Uterus (tissue), 4 donors: ENCODE results near the gene TSC2. TPM values are rescaled to one million over a fixed set of nuclear protein-coding genes. Genes with fewer than 3 reads are reported as not detected.
"Not testable (repeated sequence)": the region's sequence is repeated elsewhere in the genome, so short reads cannot be mapped to it uniquely, and the experiment has no call there.

ENCODE experiments used
- DNase-seq, 2 donors: peaks; one replicate each; pipeline ENCODE4 v3.0.0-alpha.2; 2019 to 2020
- H3K27ac ChIP-seq, 2 donors: fragments of 200-600 bp; sonication (generic); 1 replicate in 1 of 2; 2 replicates in 1 of 2; pipeline ENCODE4 v1.5.1; 2016 to 2018
- H3K27me3 ChIP-seq, 2 donors: fragments of 200-600 bp; sonication (generic); one replicate each; pipeline ENCODE4 v1.5.1; 2018 to 2019; ENCODE audit warnings: control low read depth in 1 of 2
- H3K36me3 ChIP-seq, 2 donors: fragments of 200-600 bp; sonication (generic); one replicate each; pipeline ENCODE4 v1.5.1; 2019; ENCODE audit warnings: control low read depth in 1 of 2
- H3K4me1 ChIP-seq, 2 donors: fragments of 200-600 bp; sonication (generic); one replicate each; pipeline ENCODE4 v1.5.1; 2018 to 2019; ENCODE audit warnings: control low read depth in 1 of 2
- H3K4me3 ChIP-seq, 2 donors: fragments of 200-600 bp; sonication (generic); 1 replicate in 1 of 2; 2 replicates in 1 of 2; pipeline ENCODE4 v1.5.1; 2018 to 2019; ENCODE audit warnings: mild to moderate bottlenecking in 1 of 2
- H3K9me3 ChIP-seq, 2 donors: fragments of 200-600 bp; sonication (generic); one replicate each; pipeline ENCODE4 v1.5.1; 2019; ENCODE audit warnings: control low read depth in 1 of 2
- POLR2A ChIP-seq, 2 donors: fragments of 450-650 bp; IDR thresholded peaks; one replicate each; pipeline ENCODE4 v1.6.1; 2016; ENCODE audit warnings: antibody characterized with exemption in 2 of 2, mild to moderate bottlenecking in 1 of 2, moderate library complexity in 1 of 2
- intact Hi-C: fragments of 100-400 bp; cut with DNase I; formaldehyde crosslinking; loops from one replicate; pipeline ENCODE4 v1.15.1; 2023; ENCODE audit warnings: low total_unique reads
- total RNA-seq, 4 donors: library from RNA; depleted of rRNA in 3 of 4; stranded (reverse); fragments of >200 nt in 3 of 4; gene quantifications; one replicate each; pipeline versions ENCODE4 v1.1.0 to v1.2.4, GENCODE V29; 2014 to 2023
- donor health status: DM: yes; HTN: yes; CAD: no.

The TSC2 gene
- total RNA-seq, 4 donors from 2014 or later: 53.8 to 347 (median 131) TPM

DNA sequence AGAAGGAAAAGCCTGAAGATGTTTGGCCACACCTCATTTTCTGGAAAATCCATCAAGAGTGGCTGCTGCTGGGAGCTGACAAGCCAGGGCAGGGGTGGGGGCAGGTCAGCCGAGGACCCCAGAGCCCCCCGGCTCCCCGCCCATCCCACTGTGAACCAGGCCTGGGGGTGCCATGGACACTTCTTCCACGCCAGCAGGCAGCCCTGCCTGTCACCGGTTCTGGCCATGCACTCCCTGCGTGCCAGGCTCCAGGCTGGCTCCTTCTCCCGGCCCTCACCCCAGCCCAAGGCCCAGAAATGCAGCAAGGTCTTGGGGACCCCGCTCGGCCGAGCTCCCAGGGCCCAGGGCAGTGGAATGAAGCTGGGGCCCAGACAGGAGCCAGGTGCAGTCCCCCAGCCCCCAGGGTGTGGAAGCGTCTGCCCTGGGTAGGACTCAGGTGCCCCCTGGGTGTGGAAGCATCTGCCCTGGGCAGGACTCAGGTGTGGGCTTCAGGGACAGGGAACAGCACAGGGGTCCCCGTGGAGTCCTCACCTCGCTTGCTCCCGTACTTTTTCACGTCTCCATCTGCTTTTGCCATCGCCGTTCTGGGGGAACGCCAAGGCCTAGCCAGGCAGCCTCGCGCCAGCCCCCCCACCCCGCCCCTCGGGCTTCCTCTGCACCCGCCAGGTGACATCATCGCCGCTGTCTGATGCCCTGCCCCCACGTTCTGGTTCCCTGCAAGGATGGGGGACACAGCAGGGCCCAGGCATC is 75.3 kb downstream of the TSC2 start:
- Histone ChIP-seq H3K27ac (peak overlapping the region; percentile 98), H3K4me1 (peaks cover 0 to 42% of the 10 kb centered on the region in 2 donors)
- H3K4me3 ChIP-seq, intact Hi-C loops, H3K27me3 ChIP-seq, H3K36me3 ChIP-seq, H3K9me3 ChIP-seq: not testable (repeated sequence)
- TF ChIP-seq POLR2A (IDR thresholded peaks at IDR 0.05): peak in 1 of 2 donors; percentile 16
- DNase-seq: peak; percentile 61 to 67

DNA sequence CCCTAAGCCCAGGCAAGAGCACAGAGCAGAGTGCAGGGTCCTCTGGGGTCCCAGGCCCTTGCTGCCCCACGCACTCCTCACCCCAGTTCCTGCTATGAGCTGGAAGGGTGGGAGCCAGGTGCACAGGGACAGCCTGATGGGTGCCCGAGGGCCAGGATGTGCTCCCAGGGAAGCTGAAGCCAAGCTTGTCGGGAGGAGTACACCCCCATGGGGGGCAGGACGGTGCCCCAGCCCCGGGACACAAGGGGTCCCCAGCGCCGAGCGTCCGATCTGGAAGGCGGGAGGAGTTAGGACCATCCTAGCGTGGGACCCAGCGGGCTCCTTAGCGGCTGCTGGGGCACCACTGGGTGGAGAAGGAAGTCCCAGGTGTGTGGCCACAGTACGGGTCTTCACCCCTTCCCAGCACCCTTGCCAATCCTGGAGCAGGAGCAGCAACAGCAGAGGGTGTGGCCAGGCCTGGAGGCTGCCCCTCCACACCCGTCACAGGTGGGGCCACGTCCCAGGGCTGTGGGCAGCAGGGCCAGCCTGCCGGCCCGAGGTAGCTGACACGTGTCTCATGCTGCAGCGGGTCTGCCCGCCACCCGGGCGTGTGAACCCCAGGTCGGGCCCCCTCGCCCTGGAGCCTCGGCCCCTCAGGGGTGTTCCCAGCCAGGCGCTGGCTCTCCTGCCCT is 76.1 kb downstream of the TSC2 start:
- Histone ChIP-seq H3K4me3 (peak overlapping the region; percentile 34 to 41), H3K4me1 (peaks cover 0 to 42% of the 10 kb centered on the region in 2 donors), H3K27ac (peak overlapping the region; percentile 98)
- H3K9me3 ChIP-seq, intact Hi-C loops, H3K36me3 ChIP-seq, H3K27me3 ChIP-seq: not testable (repeated sequence)
- DNase-seq: peak in 1 of 2 donors; percentile 40

DNA sequence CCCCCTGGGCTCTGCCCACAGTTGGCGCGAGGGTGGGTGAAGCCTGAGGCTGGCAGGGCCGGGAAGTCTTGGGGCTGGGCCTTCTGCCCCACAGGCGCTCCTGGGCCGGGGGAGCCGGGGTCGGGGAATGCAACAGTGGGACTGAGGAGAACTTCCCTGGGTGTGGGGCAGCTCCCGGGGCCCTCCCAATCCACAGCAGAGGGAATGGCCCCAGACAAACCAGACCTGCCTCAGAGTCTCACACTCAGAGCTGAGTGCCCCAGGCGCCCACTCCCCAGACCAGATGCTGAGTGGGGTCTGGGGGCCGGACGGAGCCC is 76.5 kb downstream of the TSC2 start:
- H3K4me3 ChIP-seq: peak overlapping the region; percentile 34 to 41
- intact Hi-C loops: not testable (repeated sequence)

DNA sequence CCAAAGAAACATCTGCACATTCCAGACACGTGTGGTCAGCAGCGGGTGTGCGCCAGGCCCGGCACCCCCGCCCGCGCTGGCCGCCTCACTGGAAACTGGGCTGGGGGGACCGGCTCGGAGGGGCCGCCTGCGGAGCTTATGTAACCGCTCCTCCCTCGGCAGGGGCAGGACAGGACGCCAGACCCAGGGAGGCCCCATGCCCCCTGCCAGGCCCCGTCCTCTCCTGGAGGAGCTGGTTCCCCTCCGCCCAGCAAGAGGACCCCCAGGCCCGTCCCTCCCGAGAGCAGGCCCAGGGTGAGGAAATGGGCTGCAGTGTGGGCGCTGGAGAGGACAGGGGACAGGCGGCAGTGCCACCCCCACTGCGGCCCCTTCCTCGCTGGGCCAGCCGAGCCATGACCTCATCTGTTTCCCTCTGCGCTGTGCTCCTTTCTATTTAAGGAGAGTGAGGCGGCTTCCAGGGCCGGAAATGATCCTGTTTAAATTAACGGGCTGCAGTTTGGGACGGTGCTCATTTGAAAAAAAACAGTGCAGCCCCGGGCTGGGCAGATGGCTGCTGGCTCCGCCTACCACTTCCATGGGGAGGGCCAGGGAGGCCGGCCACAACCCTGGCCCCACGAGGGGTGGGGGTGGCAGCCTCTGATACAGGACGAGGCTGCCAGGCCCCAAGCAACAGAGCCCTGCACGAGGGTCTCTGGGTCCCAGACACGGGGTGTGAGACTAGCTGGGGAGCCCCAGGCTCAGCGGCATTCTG is 77.1 kb downstream of the TSC2 start:
- TF ChIP-seq POLR2A (IDR thresholded peaks at IDR 0.05): peak; percentile 66 to 71
- Histone ChIP-seq H3K4me1 (peaks cover 0 to 42% of the 10 kb centered on the region in 2 donors), H3K4me3 (peak overlapping the region; percentile 34 to 41), H3K27ac (peak overlapping the region; percentile 98)
- peak; percentile 87 to 91 for DNase-seq
- intact Hi-C loops, H3K27me3 ChIP-seq, H3K9me3 ChIP-seq, H3K36me3 ChIP-seq: not testable (repeated sequence)

More for the DNA sequence above, 76.5 kb downstream of the TSC2 start:
- DNase-seq, H3K27me3 ChIP-seq, H3K9me3 ChIP-seq, H3K36me3 ChIP-seq: not testable (repeated sequence)
- Histone ChIP-seq H3K27ac (peak overlapping the region; percentile 98), H3K4me1 (peaks cover 0 to 42% of the 10 kb centered on the region in 2 donors)

DNA sequence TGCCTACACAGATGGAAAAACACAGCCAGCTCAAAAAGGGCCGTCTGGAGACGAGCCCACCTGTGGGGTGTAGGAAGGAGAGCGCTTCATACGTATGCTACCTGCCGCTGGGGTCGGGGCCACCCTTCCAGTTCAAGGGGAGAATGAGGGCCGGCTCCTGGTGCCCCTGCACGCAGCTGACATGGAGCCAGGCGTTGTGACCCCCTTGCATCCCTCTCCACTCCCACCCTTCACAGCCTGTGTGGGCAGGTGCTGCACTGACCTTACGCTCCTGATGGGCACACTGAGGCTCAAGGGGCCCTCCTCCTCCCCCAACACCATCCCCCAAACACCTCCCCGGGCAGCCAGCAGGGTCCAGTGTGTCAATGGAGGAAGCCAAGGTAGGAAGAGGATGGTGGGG is 77.8 kb downstream of the TSC2 start:
- peaks cover 0 to 49% of the 10 kb centered on the region in 2 donors for H3K4me1 ChIP-seq
- peak overlapping the region; percentile 34 to 41 for H3K4me3 ChIP-seq
- H3K36me3 ChIP-seq, intact Hi-C loops, H3K27me3 ChIP-seq, H3K9me3 ChIP-seq: not testable (repeated sequence)
- peak overlapping the region; percentile 98 for H3K27ac ChIP-seq
- DNase-seq: peak in 1 of 2 donors; percentile 46

DNA sequence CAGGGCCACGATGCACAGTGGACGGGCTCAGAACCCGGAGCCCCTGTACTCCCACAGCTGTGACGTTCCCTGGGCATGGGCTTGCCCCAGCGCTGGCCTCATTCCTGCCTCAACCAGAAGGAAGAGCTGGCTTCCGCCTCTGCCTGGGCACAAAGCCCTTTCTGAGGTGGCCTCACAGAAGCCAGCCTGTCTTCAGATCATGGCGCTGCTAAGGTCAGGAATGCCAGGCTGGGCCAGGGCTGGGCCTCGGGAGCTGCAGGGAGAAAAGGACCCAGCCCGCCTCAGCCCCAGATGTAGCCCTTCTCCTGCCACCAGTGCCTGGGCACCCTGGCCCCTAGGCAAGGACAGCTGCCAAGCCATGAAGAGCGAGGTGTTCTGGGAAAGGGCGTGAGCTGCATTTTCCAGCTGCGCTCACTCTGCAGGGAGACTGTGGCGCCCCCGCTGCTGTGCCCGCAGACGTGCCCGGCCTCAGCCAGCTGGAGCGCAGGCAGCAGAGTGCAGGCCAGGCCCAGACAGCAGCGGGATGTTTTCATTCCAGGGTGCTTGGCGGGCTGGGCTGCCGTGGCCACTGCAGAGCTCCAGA is 78.5 kb downstream of the TSC2 start:
- Histone ChIP-seq H3K27ac (peak overlapping the region; percentile 98), H3K4me1 (peaks cover 0 to 50% of the 10 kb centered on the region in 2 donors)
- intact Hi-C loops, H3K27me3 ChIP-seq, H3K4me3 ChIP-seq, H3K36me3 ChIP-seq, H3K9me3 ChIP-seq: not testable (repeated sequence)
- DNase-seq: peak in 1 of 2 donors; percentile 50

DNA sequence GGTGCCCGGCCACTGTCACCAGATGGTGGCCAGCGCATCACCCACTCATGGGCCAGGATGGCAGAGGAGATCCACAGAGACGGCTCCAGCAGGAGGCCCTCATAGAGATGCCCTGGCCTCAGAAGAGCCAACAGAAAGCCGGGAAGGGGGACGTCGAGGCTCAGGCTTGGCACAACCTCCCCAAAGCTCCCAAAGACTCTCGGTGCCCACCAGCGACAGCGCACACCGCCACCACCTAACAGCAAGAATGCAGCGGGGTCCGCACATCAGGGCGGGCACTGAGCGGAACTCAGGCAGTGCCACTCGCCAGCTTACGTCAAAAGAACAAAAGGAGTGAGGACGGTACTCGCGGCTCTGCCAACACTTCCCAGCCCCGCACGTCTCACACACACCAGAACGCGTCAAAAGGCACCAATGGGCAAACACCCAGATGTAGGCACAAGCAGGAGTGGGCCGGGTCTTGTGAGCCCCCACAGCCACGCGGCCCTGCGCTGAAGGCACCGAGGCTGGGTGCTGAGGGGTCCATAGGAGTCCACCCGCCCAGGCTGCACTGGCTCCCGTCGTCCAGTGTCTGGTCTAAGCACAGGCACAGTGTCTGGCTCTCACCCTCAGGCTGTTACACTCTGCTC is 79.3 kb downstream of the TSC2 start:
- intact Hi-C loops, H3K27me3 ChIP-seq, H3K36me3 ChIP-seq, H3K9me3 ChIP-seq: not testable (repeated sequence)
- Histone ChIP-seq H3K27ac (peak overlapping the region; percentile 98), H3K4me1 (peaks cover 0 to 50% of the 10 kb centered on the region in 2 donors), H3K4me3 (peak overlapping the region in 1 of 2 donors; percentile 1)
- peak; percentile 56 to 59 for DNase-seq

DNA sequence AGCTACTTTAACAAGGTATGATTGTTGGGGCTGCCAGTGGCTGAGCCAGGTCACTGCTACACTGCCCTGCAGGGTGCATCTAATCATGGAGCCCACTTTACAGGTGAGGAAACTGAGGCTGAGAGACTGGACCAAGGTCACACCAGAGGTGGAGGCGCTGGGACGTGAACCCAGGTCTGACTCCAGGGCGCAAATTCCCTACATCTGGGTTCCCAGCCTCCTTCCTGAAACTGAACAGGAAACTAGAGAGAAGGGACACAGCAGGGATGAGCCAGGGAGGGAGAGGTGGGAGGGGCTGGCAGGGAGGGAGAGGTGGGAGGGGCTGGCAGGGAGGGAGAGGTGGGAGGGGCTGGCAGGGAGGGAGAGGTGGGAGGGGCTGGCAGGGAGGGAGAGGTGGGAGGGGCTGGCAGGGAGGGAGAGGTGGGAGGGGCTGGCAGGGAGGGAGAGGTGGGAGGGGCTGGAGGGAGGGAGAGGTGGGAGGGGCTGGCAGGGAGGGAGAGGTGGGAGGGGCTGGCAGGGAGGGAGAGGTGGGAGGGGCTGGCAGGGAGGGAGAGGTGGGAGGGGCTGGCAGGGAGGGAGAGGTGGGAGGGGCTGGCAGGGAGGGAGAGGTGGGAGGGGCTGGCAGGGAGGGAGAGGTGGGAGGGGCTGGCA is 80.0 kb downstream of the TSC2 start:
- H3K4me3 ChIP-seq: peak overlapping the region in 1 of 2 donors; percentile 1
- H3K4me1 ChIP-seq: peaks cover 0 to 44% of the 10 kb centered on the region in 2 donors
- H3K9me3 ChIP-seq, H3K27me3 ChIP-seq, H3K36me3 ChIP-seq, intact Hi-C loops: not testable (repeated sequence)
- H3K27ac ChIP-seq: peak overlapping the region; percentile 98
- DNase-seq: peak; percentile 68 to 73

DNA sequence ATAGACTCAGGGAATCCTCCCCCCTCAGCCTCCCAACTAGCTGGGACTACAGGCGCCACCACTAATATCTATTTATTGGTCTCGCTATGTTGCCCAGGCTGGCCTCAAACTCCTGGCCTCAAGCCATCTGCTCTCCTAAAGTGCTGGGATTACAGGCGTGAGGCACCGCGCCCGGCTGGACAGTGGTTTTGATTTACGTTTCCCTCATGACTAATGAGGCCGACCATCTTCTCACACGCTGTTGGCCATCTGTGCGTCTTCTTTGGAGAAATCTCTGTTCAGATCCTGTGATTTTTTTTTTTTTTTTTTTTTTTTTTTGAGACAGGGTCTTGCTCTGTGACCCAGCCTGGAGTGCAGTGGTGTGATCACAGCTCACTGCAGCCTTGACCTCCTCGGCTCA is 81.5 kb downstream of the TSC2 start:
- H3K27ac ChIP-seq: peak overlapping the region; percentile 60 to 80

DNA sequence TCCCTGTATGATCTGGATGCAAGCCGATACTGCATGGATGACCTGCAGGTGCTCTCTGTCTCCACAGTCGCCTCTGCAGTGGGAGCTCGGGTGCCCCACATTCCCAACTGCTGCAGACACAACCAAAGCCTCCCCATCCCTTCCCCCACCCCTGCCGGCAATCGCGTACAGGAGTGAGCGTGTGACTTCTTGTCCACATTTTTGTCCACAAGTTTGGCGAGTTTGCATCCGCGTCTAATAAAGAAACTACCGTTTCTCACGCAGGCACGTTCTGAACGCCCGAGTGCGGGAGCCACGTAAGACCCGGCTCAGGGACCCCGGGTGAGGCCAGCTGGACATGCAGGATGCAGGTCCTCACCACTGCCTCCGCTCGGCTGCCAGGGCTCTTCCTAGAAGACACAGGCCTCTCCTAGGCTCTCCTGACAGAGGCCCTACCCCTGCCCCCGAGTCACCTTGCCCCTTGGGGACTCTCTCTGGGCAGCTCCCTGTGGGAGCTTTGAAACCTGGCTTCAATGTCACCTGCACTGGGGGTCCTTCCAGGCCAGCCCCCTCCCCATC is 82.2 kb downstream of the TSC2 start:
- H3K27me3 ChIP-seq, DNase-seq, intact Hi-C loops, H3K36me3 ChIP-seq, H3K9me3 ChIP-seq: not testable (repeated sequence)
- Histone ChIP-seq H3K4me1 (peaks cover 0 to 31% of the 10 kb centered on the region in 2 donors), H3K27ac (peak overlapping the region; percentile 60 to 70), H3K4me3 (peak overlapping the region in 1 of 2 donors; percentile 16)

More for the DNA sequence above, 81.5 kb downstream of the TSC2 start:
- peaks cover 0 to 33% of the 10 kb centered on the region in 2 donors for H3K4me1 ChIP-seq
- DNase-seq: peak; percentile 73 to 78
- H3K36me3 ChIP-seq, H3K4me3 ChIP-seq, intact Hi-C loops, H3K9me3 ChIP-seq, H3K27me3 ChIP-seq: not testable (repeated sequence)

DNA sequence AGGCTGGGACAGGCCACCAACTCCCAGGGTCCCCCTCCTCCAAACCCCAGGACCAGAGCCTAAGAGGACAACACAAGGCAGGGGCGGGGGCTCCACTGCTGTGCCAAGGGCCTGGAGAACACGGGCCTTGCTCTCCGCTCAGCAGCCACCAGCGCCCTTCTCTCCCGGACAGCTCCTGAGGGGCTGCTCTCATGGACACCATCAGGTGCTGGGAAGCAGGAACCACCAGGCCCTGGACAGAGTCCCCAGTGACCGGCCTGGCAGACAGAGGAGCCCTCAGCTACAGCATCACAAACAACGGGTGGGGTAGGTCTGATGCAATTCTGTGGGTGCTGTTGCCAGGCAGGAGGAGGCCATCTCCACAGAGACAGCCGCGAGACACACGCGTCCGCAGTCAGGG is 86.0 kb downstream of the TSC2 start:
- Histone ChIP-seq H3K27ac (peak overlapping the region; percentile 36 to 71), H3K4me3 (peak overlapping the region in 1 of 2 donors; percentile 15)
- intact Hi-C loops, H3K4me1 ChIP-seq, DNase-seq, H3K9me3 ChIP-seq, H3K27me3 ChIP-seq, H3K36me3 ChIP-seq: not testable (repeated sequence)
